ENCODE results near the gene PDSS2. TPM values are rescaled to one million over a fixed set of nuclear protein-coding genes. Genes with fewer than 3 reads are reported as not detected.
A peak's percentile ranks its signal among the peaks of the same experiment; 100 is the strongest.

The PDSS2 gene
- total RNA-seq, 1 experiment from 2014 or later, result 10.2 TPM

DNA sequence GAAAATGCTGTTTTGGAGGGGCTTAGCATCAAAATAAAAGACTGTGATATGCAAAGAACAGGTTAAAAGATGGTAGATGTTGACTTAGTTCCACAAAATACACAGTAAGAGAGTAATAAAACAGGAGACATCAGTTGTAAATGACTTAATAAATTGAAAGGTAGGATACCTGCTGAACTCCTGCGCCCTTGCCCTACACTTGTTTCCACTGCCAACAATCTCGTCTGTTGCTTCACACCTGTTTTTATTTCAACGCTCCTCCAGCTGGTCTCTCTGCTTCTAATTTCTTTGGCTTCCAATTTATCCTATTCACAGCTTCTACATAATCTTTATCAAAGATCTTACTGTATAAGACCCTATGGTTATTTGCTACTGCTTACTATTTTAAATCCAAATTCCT lies 228.1 kb downstream of the PDSS2 start:
- H3K36me3 Mint-ChIP-seq (ENCODE audit: insufficient read depth, unreplicated experiment), result peaks cover 8% of the 10 kb centered on the region
- TF ChIP-seq, protein P1, sequence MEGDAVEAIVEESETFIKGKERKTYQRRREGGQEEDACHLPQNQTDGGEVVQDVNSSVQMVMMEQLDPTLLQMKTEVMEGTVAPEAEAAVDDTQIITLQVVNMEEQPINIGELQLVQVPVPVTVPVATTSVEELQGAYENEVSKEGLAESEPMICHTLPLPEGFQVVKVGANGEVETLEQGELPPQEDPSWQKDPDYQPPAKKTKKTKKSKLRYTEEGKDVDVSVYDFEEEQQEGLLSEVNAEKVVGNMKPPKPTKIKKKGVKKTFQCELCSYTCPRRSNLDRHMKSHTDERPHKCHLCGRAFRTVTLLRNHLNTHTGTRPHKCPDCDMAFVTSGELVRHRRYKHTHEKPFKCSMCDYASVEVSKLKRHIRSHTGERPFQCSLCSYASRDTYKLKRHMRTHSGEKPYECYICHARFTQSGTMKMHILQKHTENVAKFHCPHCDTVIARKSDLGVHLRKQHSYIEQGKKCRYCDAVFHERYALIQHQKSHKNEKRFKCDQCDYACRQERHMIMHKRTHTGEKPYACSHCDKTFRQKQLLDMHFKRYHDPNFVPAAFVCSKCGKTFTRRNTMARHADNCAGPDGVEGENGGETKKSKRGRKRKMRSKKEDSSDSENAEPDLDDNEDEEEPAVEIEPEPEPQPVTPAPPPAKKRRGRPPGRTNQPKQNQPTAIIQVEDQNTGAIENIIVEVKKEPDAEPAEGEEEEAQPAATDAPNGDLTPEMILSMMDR (IDR thresholded peaks at IDR 0.05; ENCODE audit: unreplicated experiment), result no peak
- no peak overlapping the region for H3K4me3 Mint-ChIP-seq (ENCODE audit: unreplicated experiment)
- intact Hi-C loops (cut with micrococcal nuclease), result no loop called here
- peak overlapping the region; percentile 32 for H3K27ac Mint-ChIP-seq (ENCODE audit: low read depth, unreplicated experiment)
- BruUV-seq (replicated peaks), result no TSS peak
- no peaks in the 10 kb centered on the region for H3K27me3 Mint-ChIP-seq (ENCODE audit: insufficient read depth, unreplicated experiment)
- H3K4me1 Mint-ChIP-seq (ENCODE audit: insufficient read depth, unreplicated experiment), result peaks cover 29% of the 10 kb centered on the region
- ChIA-PET CTCF (interaction anchor here (0.6 to 2.1 kb wide), 2 partner anchors 11 to 15 kb away, joined by 3 to 12 read pairs; no protein-coding TSS in a partner anchor), POLR2A (interaction anchor here (3.4 kb wide), 1 partner anchor 16 kb away, joined by 23 read pairs; no protein-coding TSS in a partner anchor)
- no peak for DNase-seq (ENCODE audit: unreplicated experiment)
- H3K9me3 Mint-ChIP-seq (ENCODE audit: unreplicated experiment), result peaks cover 7% of the 10 kb centered on the region

- Mint-ChIP-seq H3K27me3 (ENCODE audit: insufficient read depth, unreplicated experiment) (no peaks in the 10 kb centered on the region), H3K27ac (ENCODE audit: low read depth, unreplicated experiment) (peak overlapping the region; percentile 66), H3K36me3 (ENCODE audit: insufficient read depth, unreplicated experiment) (peaks cover 8% of the 10 kb centered on the region), H3K4me1 (ENCODE audit: insufficient read depth, unreplicated experiment) (peaks cover 23% of the 10 kb centered on the region), H3K9me3 (ENCODE audit: unreplicated experiment) (peaks cover 1% of the 10 kb centered on the region), H3K4me3 (ENCODE audit: unreplicated experiment) (no peak overlapping the region)
- no peak for DNase-seq (ENCODE audit: unreplicated experiment)
- POLR2A ChIA-PET, result interaction anchor here (2.1 to 3.4 kb wide), 2 partner anchors 10 to 17 kb away, joined by 11 to 23 read pairs; no protein-coding TSS in a partner anchor
- intact Hi-C loops (cut with micrococcal nuclease), result no loop called here
- TF ChIP-seq, protein P1 (IDR thresholded peaks at IDR 0.05; ENCODE audit: unreplicated experiment), result no peak
- no TSS peak for BruUV-seq (replicated peaks)
- CTCF ChIA-PET, result no interaction called here
Measured at GRCh38 chr6:107230448-107230847, 228.9 kb downstream of the PDSS2 start.

DNA sequence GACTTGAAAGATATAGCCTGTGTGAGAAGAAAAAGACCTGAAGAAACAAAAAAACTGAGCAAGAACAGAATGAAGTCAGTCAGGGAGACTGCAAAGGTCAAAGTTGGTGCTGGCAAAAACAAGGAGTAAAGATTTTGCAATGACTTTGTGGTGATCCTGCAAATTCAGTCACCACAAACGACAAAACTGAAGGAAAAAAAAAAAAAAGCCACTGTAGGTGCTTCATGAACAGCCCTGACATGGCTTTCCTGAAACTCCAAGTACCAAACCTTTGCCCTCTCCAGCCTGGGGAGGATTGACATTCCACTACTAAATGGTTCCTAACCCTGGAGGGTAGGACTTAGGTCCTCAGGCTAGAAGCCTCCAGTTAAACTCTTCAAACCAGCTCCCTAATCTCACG lies 229.3 kb downstream of the PDSS2 start:
- intact Hi-C loops (cut with micrococcal nuclease), result no loop called here
- no peak overlapping the region for H3K4me3 Mint-ChIP-seq (ENCODE audit: unreplicated experiment)
- H3K4me1 Mint-ChIP-seq (ENCODE audit: insufficient read depth, unreplicated experiment), result peaks cover 19% of the 10 kb centered on the region
- DNase-seq (ENCODE audit: unreplicated experiment), result no peak
- POLR2A ChIA-PET, result interaction anchor here (2.1 to 3.4 kb wide), 2 partner anchors 11 to 17 kb away, joined by 11 to 23 read pairs; no protein-coding TSS in a partner anchor
- no peaks in the 10 kb centered on the region for H3K27me3 Mint-ChIP-seq (ENCODE audit: insufficient read depth, unreplicated experiment)
- peaks cover 8% of the 10 kb centered on the region for H3K36me3 Mint-ChIP-seq (ENCODE audit: insufficient read depth, unreplicated experiment)
- no peaks in the 10 kb centered on the region for H3K9me3 Mint-ChIP-seq (ENCODE audit: unreplicated experiment)
- CTCF ChIA-PET, result interaction anchor here (1.0 kb wide), 1 partner anchor 50 kb away, joined by 3 read pairs; no protein-coding TSS in a partner anchor
- peak overlapping the region; percentile 66 for H3K27ac Mint-ChIP-seq (ENCODE audit: low read depth, unreplicated experiment)
- BruUV-seq (replicated peaks), result no TSS peak
- TF ChIP-seq, protein P1 (IDR thresholded peaks at IDR 0.05; ENCODE audit: unreplicated experiment), result no peak

DNA sequence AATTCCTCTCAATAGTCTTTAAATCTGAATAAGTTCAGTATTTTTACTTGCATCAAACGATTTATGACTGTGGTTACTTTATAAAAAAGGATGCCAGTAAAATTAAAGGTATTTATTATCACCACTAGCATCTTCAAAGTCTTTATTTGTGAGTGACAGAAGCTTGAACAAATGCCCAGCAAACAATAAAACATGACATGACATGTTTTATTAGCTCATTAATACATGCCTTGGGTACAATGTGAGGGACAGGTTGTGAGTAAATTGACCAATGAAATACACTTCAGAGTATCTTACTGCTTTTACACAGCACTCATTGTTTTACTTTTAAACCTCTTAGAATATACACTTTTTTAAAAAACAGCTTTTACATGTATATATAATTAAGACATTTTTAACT lies 230.6 kb downstream of the PDSS2 start:
- CTCF ChIA-PET, result interaction anchor here (0.5 to 1.0 kb wide), 4 partner anchors 49 to 894 kb away, joined by 3 to 4 read pairs (median 3); partner anchors contain the start of gene PDSS2

More for the DNA sequence above, 230.6 kb downstream of the PDSS2 start:
- intact Hi-C loops (cut with micrococcal nuclease), result no loop called here
- POLR2A ChIA-PET, result interaction anchor here (0.6 to 3.4 kb wide), 6 partner anchors 9 to 231 kb away, joined by 3 to 23 read pairs (median 5); partner anchors contain the start of gene PDSS2
- H3K4me3 Mint-ChIP-seq (ENCODE audit: unreplicated experiment), result no peak overlapping the region
- H3K9me3 Mint-ChIP-seq (ENCODE audit: unreplicated experiment), result no peaks in the 10 kb centered on the region
- no peaks in the 10 kb centered on the region for H3K27me3 Mint-ChIP-seq (ENCODE audit: insufficient read depth, unreplicated experiment)
- DNase-seq (ENCODE audit: unreplicated experiment), result no peak
- no TSS peak for BruUV-seq (replicated peaks)
- H3K36me3 Mint-ChIP-seq (ENCODE audit: insufficient read depth, unreplicated experiment), result peaks cover 8% of the 10 kb centered on the region
- peaks cover 13% of the 10 kb centered on the region for H3K4me1 Mint-ChIP-seq (ENCODE audit: insufficient read depth, unreplicated experiment)
- TF ChIP-seq, protein P1 (IDR thresholded peaks at IDR 0.05; ENCODE audit: unreplicated experiment), result no peak
- H3K27ac Mint-ChIP-seq (ENCODE audit: low read depth, unreplicated experiment), result no peak overlapping the region
